NCI-H1436 treated with DMSO at 0.1 percent for 48 hours (cell line): ENCODE measurements around the gene UGT1A6.

Experiments
- DNase-seq: peaks from one replicate; lab custom pipeline; 2025; lab: John Stamatoyannopoulos, UW

UGT1A6 gene

GRCh38 chr2:233801357-233802131 lies 108.9 kb downstream of the UGT1A6 start:
- no peak for DNase-seq

GRCh38 chr2:233802132-233802815 lies 109.6 kb downstream of the UGT1A6 start:
- no peak for DNase-seq

- no peak for DNase-seq
Measured at GRCh38 chr2:233803292-233803911, 110.7 kb downstream of the UGT1A6 start.

- no peak for DNase-seq
Measured at GRCh38 chr2:233803994-233804393, 111.3 kb downstream of the UGT1A6 start.

GRCh38 chr2:233807215-233807865 lies 114.7 kb downstream of the UGT1A6 start:
- DNase-seq = no peak

- no peak for DNase-seq
Measured at GRCh38 chr2:233807966-233808935, 115.6 kb downstream of the UGT1A6 start.

GRCh38 chr2:233810385-233810784 lies 117.7 kb downstream of the UGT1A6 start:
- DNase-seq = no peak

- DNase-seq = no peak
Measured at GRCh38 chr2:233811087-233811486, 118.4 kb downstream of the UGT1A6 start.

GRCh38 chr2:233811732-233812131 lies 119.0 kb downstream of the UGT1A6 start:
- DNase-seq = no peak

GRCh38 chr2:233813236-233814055 lies 120.8 kb downstream of the UGT1A6 start:
- DNase-seq = no peak

- DNase-seq = no peak
Measured at GRCh38 chr2:233814056-233814835, 121.6 kb downstream of the UGT1A6 start.

GRCh38 chr2:233815861-233816260 lies 123.2 kb downstream of the UGT1A6 start:
- DNase-seq = no peak

- no peak for DNase-seq
Measured at GRCh38 chr2:233816334-233816733, 123.6 kb downstream of the UGT1A6 start.

GRCh38 chr2:233816771-233817170 lies 124.1 kb downstream of the UGT1A6 start:
- DNase-seq = no peak

GRCh38 chr2:233817361-233817911 lies 124.7 kb downstream of the UGT1A6 start:
- DNase-seq = no peak

- no peak for DNase-seq
Measured at GRCh38 chr2:233817995-233818638, 125.4 kb downstream of the UGT1A6 start.

- no peak for DNase-seq
Measured at GRCh38 chr2:233818639-233819621, 126.2 kb downstream of the UGT1A6 start.
